A549 (cell line): ENCODE results near the gene CNKSR3. TPM values are rescaled to one million over a fixed set of nuclear protein-coding genes. Genes with fewer than 3 reads are reported as not detected.
A peak's percentile ranks its signal among the peaks of the same experiment; 100 is the strongest.

Source experiments
- ATAC-seq, 2 experiments: fragments of 200-7000 bp in 1 of 2; fragments of >200 bp in 1 of 2; cut with Nextera tagmentation in 1 of 2; cut with Tn5 transposase in 1 of 2; 3 replicates each; pipeline versions ENCODE4 v1.8.0 to v1.9.1; 2018 to 2020; ENCODE audit warnings: mild to moderate bottlenecking in 1 of 2, moderate library complexity in 1 of 2
- CTCF ChIA-PET: fragments of 300-600 bp; sonication (Branson Sonifier 250); formaldehyde crosslinking; extraction: SDS; loops from one replicate; lab custom pipeline; 2021; ENCODE audit warnings: antibody characterized with exemption, inconsistent platforms; lab: Yijun Ruan, JAX
- POLR2A ChIA-PET: fragments of 350-600 bp; formaldehyde crosslinking; extraction: SDS; loops from one replicate; lab custom pipeline; 2021; ENCODE audit warnings: antibody characterized with exemption, inconsistent platforms; lab: Yijun Ruan, JAX
- DNase-seq, 2 experiments: peaks; one replicate each; pipeline versions ENCODE4 v3.0.0 to v3.0.0-alpha.2; 2011 to 2016; ENCODE audit warnings: low read depth in 1 of 2, low spot score in 1 of 2
- FAIRE-seq: peaks from 2 replicates; lab custom pipeline; 2011; peaks lifted over from hg19 to GRCh38; lab: Jason Lieb, UNC
- H3K27ac ChIP-seq, 2 experiments: fragments of >200 bp; sonication (Bioruptor Twin); formaldehyde crosslinking; 3 replicates each; pipeline ENCODE4 v1.5.1; 2016 to 2017
- H3K4me1 ChIP-seq: fragments of >200 bp; sonication (Bioruptor Twin); formaldehyde crosslinking; 3 replicates; pipeline ENCODE4 v1.6.1; 2016
- H3K4me2 ChIP-seq: fragments of >200 bp; sonication (Bioruptor Twin); formaldehyde crosslinking; 3 replicates; pipeline ENCODE4 v1.6.1; 2016
- H3K4me3 ChIP-seq: fragments of >200 bp; sonication (Bioruptor Twin); formaldehyde crosslinking; 3 replicates; pipeline ENCODE4 v1.5.1; 2016
- H3K9me3 ChIP-seq: fragments of >200 bp; sonication (Bioruptor Twin); formaldehyde crosslinking; 3 replicates; pipeline ENCODE4 v1.6.1; 2016
- BHLHE40 ChIP-seq: IDR thresholded peaks from 2 replicates; pipeline ENCODE4 v1.6.1; 2012; ENCODE audit warnings: low read depth, low read length, inconsistent platforms
- EHF ChIP-seq: fragments of 250-450 bp; sonication (Bioruptor Pico); IDR thresholded peaks from 2 replicates; pipeline ENCODE4 v1.5.0; 2020; ENCODE audit warnings: mild to moderate bottlenecking
- EP300 ChIP-seq, 2 experiments: fragments of >200 bp; sonication (Bioruptor Twin); formaldehyde crosslinking; IDR thresholded peaks; 2 replicates in 1 of 2; 3 replicates in 1 of 2; pipeline ENCODE4 v1.6.1; 2016 to 2017
- FOSB ChIP-seq: fragments of 250-450 bp; sonication (Bioruptor Pico); IDR thresholded peaks from 2 replicates; pipeline ENCODE4 v1.5.0; 2020; ENCODE audit warnings: mild to moderate bottlenecking, moderate library complexity
- FOXS1 ChIP-seq: fragments of 250-450 bp; sonication (Bioruptor Pico); IDR thresholded peaks from 2 replicates; pipeline ENCODE4 v1.5.0; 2020; ENCODE audit warnings: mild to moderate bottlenecking, moderate library complexity
- HDAC2 ChIP-seq: fragments of 200-600 bp; sonication (generic); IDR thresholded peaks from 2 replicates; pipeline ENCODE4 v1.6.1; 2016
- HEYL ChIP-seq: fragments of 250-450 bp; sonication (Bioruptor Pico); IDR thresholded peaks from 2 replicates; pipeline ENCODE4 v1.8.0; 2021; ENCODE audit warnings: mild to moderate bottlenecking, moderate library complexity
- HOXB13 ChIP-seq: fragments of 250-450 bp; sonication (Bioruptor Pico); IDR thresholded peaks from 2 replicates; pipeline ENCODE4 v1.5.0; 2020; ENCODE audit warnings: low read depth, mild to moderate bottlenecking, moderate library complexity
- JUNB ChIP-seq: fragments of >200 bp; sonication (Bioruptor Twin); formaldehyde crosslinking; IDR thresholded peaks from 2 replicates; pipeline ENCODE4 v1.6.1; 2016
- KDM1A ChIP-seq: fragments of 200-600 bp; sonication (generic); IDR thresholded peaks from 2 replicates; pipeline ENCODE4 v1.6.1; 2016; ENCODE audit warnings: low read depth, mild to moderate bottlenecking
- KDM5A ChIP-seq: fragments of 200-600 bp; sonication (generic); IDR thresholded peaks from 2 replicates; pipeline ENCODE4 v1.6.1; 2016; ENCODE audit warnings: antibody characterized with exemption, mild to moderate bottlenecking
- MAFK ChIP-seq: fragments of 450-650 bp; IDR thresholded peaks from 2 replicates; pipeline ENCODE4 v1.6.1; 2014; ENCODE audit not compliant: partially characterized antibody
- NPAS2 ChIP-seq: fragments of 250-450 bp; sonication (Bioruptor Pico); IDR thresholded peaks from 2 replicates; pipeline ENCODE4 v1.8.0; 2022; ENCODE audit warnings: mild to moderate bottlenecking, moderate library complexity, borderline replicate concordance
- NR3C1 ChIP-seq: fragments of >200 bp; sonication (Bioruptor Twin); formaldehyde crosslinking; IDR thresholded peaks from 3 replicates; pipeline ENCODE4 v1.6.1; 2017
- POLR2AphosphoS2 ChIP-seq: conservative IDR thresholded peaks from 2 replicates; pipeline ENCODE4 v1.6.1; 2012; ENCODE audit warnings: low read length, improper control_type of control experiment, inconsistent platforms
- RARB ChIP-seq: fragments of 250-450 bp; sonication (Bioruptor Pico); IDR thresholded peaks from 2 replicates; pipeline ENCODE4 v1.8.0; 2021; ENCODE audit warnings: mild to moderate bottlenecking, moderate library complexity
- RCOR1 ChIP-seq: fragments of 150-350 bp; IDR thresholded peaks from 2 replicates; pipeline ENCODE4 v1.6.1; 2014; ENCODE audit warnings: antibody characterized with exemption, low read length, low read depth
- TFCP2L1 ChIP-seq: fragments of 250-450 bp; sonication (Bioruptor Pico); IDR thresholded peaks from 2 replicates; pipeline ENCODE4 v1.5.0; 2021; ENCODE audit warnings: mild to moderate bottlenecking
- TP53 ChIP-seq: fragments of 250-450 bp; sonication (Bioruptor Pico); IDR thresholded peaks from 2 replicates; pipeline ENCODE4 v1.5.0; 2021; ENCODE audit warnings: mild to moderate bottlenecking, moderate library complexity
- ZC3H11A ChIP-seq: fragments of 450-650 bp; IDR thresholded peaks from 2 replicates; pipeline ENCODE4 v1.6.1; 2014; ENCODE audit warnings: antibody characterized with exemption, mild to moderate bottlenecking
- ZNF302 ChIP-seq: fragments of 250-450 bp; sonication (Bioruptor Pico); IDR thresholded peaks from 2 replicates; pipeline ENCODE4 v1.9.0; 2021; ENCODE audit warnings: inconsistent platforms, mild to moderate bottlenecking, moderate library complexity
- ZSCAN20 ChIP-seq: fragments of 250-450 bp; sonication (Bioruptor Pico); IDR thresholded peaks from 2 replicates; pipeline ENCODE4 v1.8.0; 2022; ENCODE audit warnings: mild to moderate bottlenecking, moderate library complexity
- WGBS: methylation state at CpG from one replicate; pipeline ENCODE4 v1.1.6; 2017; ENCODE audit errors: missing lambda C conversion rate; 5-methylcytosine and 5-hydroxymethylcytosine counted together
- polyA plus RNA-seq, 4 experiments: library from polyadenylated mRNA; depleted of rRNA in 3 of 4; stranded (reverse); fragments of >200 nt; fragmentation: RNase III in 1 of 4; extraction: RNeasy Plus Mini Kit Qiagen cat#74134 plus additional on column Dnase treatment in 1 of 4; gene quantifications; 2 replicates in 3 of 4; 3 replicates in 1 of 4; pipeline ENCODE4 v1.2.3, GENCODE V29; 2011 to 2017
- TF ChIP-seq, protein P1 (sequence below): fragments of 150-350 bp; IDR thresholded peaks from 2 replicates; pipeline ENCODE4 v1.6.1; 2014; ENCODE audit warnings: low read depth, mild to moderate bottlenecking, low read length
- TF ChIP-seq, protein P2 (sequence below): IDR thresholded peaks from 2 replicates; pipeline ENCODE4 v1.6.1; 2012
- TF ChIP-seq, protein P3 (sequence below): fragments of >200 bp; sonication (Bioruptor Twin); formaldehyde crosslinking; IDR thresholded peaks from 3 replicates; pipeline ENCODE4 v1.6.1; 2016
- TF ChIP-seq, protein P4 (sequence below): fragments of 250-450 bp; sonication (Bioruptor Pico); IDR thresholded peaks from 2 replicates; pipeline ENCODE4 v1.5.0; 2021; ENCODE audit warnings: mild to moderate bottlenecking, moderate library complexity, borderline replicate concordance

CNKSR3 gene
- polyA plus RNA-seq, 2 of the 4 experiments (the other 2 are of a cell fraction) = 2.9 to 3.5 TPM

DNA sequence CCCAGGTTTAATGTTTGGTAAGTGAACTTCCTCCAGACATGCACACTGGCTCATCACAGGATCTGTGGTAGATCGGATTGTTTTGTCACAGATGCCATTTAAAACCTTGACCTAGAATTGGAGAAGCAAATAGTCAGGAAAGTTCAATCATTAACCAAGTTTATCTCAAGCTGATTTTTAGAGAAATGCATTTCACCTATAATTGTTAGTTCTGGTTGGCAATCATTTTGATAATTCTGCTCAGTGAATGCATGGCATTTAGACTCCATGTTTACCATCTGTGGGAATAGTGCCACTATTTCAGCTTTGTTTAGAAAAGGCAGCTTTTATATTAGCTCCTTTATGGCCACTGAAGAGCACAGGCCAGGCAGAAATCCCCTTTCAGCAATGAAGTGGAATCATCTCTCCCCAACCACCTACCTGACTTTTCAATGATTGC is 80.0 kb downstream of the CNKSR3 start:
- 11% methylated on average over 1 of the region's 1 CpG for WGBS
- peak overlapping the region; percentile 49 for H3K4me2 ChIP-seq
- POLR2A ChIA-PET = no interaction called here
- no peak for ATAC-seq
- CTCF ChIA-PET = interaction anchor here (0.6 kb wide), 2 partner anchors 10 to 122 kb away, joined by 3 to 5 read pairs; no protein-coding TSS in a partner anchor
- TF ChIP-seq ZSCAN20 (no peak), TP53 (no peak), FOSB (CRISPR knock-in tag) (no peak), BHLHE40 (no peak), RCOR1 (no peak), HEYL (CRISPR knock-in tag) (no peak), ZC3H11A (no peak)
- TF ChIP-seq, protein P1, sequence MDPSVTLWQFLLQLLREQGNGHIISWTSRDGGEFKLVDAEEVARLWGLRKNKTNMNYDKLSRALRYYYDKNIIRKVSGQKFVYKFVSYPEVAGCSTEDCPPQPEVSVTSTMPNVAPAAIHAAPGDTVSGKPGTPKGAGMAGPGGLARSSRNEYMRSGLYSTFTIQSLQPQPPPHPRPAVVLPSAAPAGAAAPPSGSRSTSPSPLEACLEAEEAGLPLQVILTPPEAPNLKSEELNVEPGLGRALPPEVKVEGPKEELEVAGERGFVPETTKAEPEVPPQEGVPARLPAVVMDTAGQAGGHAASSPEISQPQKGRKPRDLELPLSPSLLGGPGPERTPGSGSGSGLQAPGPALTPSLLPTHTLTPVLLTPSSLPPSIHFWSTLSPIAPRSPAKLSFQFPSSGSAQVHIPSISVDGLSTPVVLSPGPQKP = no peak
- no peak overlapping the region for H3K4me3 ChIP-seq
- FAIRE-seq = no peak
- 0 out of 3 replicates have a peak, but pooled peaks cover 4% of the 10 kb centered on the region for H3K9me3 ChIP-seq
- peaks cover 25% of the 10 kb centered on the region for H3K4me1 ChIP-seq
- no peak for DNase-seq
- H3K27ac ChIP-seq = peak overlapping the region; percentile 30 to 49; a peak in 1 of 6 replicates

DNA sequence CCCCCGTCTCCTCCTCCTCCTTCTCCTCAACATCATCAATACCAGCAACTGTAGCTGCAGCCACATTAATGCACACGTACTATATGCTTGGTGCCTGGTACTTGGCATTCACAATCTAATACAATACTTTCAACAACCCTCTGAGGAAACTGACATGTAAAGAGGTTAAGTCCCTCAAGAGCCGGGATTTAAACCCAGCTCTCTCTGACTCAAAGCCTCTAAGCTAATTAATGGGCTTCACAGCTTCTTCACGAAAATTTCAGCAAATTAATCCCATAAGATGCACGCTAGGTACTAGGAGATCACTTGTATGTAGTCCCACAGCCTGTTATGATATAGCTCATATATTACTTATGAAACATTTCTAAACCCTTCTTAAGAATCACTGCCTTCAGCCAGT is 80.8 kb downstream of the CNKSR3 start:
- no peak for FAIRE-seq
- no peak overlapping the region; a peak in 1 of 6 replicates for H3K27ac ChIP-seq
- POLR2A ChIA-PET = no interaction called here
- H3K9me3 ChIP-seq = 0 out of 3 replicates have a peak, but pooled peaks cover 4% of the 10 kb centered on the region
- WGBS = 95% methylated on average over 5 of the region's 5 CpGs
- TF ChIP-seq, protein P2, sequence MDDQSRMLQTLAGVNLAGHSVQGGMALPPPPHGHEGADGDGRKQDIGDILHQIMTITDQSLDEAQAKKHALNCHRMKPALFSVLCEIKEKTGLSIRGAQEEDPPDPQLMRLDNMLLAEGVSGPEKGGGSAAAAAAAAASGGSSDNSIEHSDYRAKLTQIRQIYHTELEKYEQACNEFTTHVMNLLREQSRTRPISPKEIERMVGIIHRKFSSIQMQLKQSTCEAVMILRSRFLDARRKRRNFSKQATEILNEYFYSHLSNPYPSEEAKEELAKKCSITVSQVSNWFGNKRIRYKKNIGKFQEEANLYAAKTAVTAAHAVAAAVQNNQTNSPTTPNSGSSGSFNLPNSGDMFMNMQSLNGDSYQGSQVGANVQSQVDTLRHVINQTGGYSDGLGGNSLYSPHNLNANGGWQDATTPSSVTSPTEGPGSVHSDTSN = no peak
- TF ChIP-seq BHLHE40 (no peak), POLR2AphosphoS2 (no peak), ZC3H11A (no peak), FOXS1 (CRISPR knock-in tag) (no peak), MAFK (no peak), KDM1A (no peak), NPAS2 (CRISPR knock-in tag) (no peak), ZNF302 (CRISPR knock-in tag) (no peak), HOXB13 (CRISPR knock-in tag) (no peak), JUNB (no peak)
- TF ChIP-seq, protein P3, sequence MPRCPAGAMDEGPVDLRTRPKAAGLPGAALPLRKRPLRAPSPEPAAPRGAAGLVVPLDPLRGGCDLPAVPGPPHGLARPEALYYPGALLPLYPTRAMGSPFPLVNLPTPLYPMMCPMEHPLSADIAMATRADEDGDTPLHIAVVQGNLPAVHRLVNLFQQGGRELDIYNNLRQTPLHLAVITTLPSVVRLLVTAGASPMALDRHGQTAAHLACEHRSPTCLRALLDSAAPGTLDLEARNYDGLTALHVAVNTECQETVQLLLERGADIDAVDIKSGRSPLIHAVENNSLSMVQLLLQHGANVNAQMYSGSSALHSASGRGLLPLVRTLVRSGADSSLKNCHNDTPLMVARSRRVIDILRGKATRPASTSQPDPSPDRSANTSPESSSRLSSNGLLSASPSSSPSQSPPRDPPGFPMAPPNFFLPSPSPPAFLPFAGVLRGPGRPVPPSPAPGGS = no peak
- TF ChIP-seq, protein P4, sequence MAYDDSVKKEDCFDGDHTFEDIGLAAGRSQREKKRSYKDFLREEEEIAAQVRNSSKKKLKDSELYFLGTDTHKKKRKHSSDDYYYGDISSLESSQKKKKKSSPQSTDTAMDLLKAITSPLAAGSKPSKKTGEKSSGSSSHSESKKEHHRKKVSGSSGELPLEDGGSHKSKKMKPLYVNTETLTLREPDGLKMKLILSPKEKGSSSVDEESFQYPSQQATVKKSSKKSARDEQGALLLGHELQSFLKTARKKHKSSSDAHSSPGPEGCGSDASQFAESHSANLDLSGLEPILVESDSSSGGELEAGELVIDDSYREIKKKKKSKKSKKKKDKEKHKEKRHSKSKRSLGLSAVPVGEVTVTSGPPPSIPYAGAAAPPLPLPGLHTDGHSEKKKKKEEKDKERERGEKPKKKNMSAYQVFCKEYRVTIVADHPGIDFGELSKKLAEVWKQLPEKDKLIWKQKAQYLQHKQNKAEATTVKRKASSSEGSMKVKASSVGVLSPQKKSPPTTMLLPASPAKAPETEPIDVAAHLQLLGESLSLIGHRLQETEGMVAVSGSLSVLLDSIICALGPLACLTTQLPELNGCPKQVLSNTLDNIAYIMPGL = no peak
- TF ChIP-seq, all 56 proteins: peak for 0
- no peak for DNase-seq
- CTCF ChIA-PET = no interaction called here
- H3K4me3 ChIP-seq = no peak overlapping the region
- H3K4me1 ChIP-seq = peaks cover 25% of the 10 kb centered on the region
- H3K4me2 ChIP-seq = no peak overlapping the region; the same call in 2 of the 3 replicates
- no peak for ATAC-seq

DNA sequence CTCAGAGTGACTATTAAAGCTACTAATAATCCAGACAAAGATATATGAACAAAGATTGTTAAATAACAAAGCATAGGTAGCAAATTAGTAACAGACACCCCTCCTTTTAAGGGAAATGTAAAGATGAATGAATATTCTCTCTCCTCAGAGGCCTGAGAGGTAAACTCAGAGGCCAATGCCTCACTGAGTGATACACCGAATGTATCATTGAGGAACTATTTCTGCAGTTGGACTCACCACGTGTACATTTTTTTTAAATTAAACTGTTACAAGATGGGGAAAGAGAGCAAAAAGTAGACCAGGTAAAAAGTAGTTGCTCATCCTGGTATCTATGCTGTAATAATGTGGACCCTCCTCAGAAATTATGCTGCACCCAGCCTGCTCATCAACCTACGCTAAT is 81.6 kb downstream of the CNKSR3 start:
- no peak overlapping the region for H3K4me3 ChIP-seq
- CTCF ChIA-PET = no interaction called here
- DNase-seq (no peak), ATAC-seq (no peak), FAIRE-seq (no peak)
- WGBS = 73% methylated on average over 3 of the region's 3 CpGs
- 0 out of 3 replicates have a peak, but pooled peaks cover 4% of the 10 kb centered on the region for H3K9me3 ChIP-seq
- H3K4me1 ChIP-seq = peaks cover 25% of the 10 kb centered on the region
- no peak overlapping the region for H3K4me2 ChIP-seq
- H3K27ac ChIP-seq = no peak overlapping the region
- POLR2A ChIA-PET = no interaction called here
- TF ChIP-seq, protein P4 = no peak
- TF ChIP-seq HDAC2 = no peak
- TF ChIP-seq NR3C1 = no peak
- TF ChIP-seq KDM5A = no peak
- TF ChIP-seq EP300 (IDR thresholded peaks at IDR 0.05) = no peak
- TF ChIP-seq EHF (CRISPR knock-in tag) = no peak
- no peak for TF ChIP-seq RARB (CRISPR knock-in tag)
- TF ChIP-seq KDM1A = no peak
- TF ChIP-seq RCOR1 = no peak
- no peak for TF ChIP-seq TFCP2L1 (CRISPR knock-in tag)
